DOHH2 (cell line): ENCODE measurements around the gene SHE.
"Not testable (repeated sequence)": the region's sequence is repeated elsewhere in the genome, so short reads cannot be mapped to it uniquely, and the experiment has no call there.

Experiments
- H3F3A ChIP-seq: fragments of 200-600 bp; sonication (generic), shearing (Covaris generic); 2 replicates; pipeline ENCODE4 v1.6.0; 2016; ENCODE audit warnings: antibody characterized with exemption, mild to moderate bottlenecking; ENCODE audit not compliant: control insufficient read depth, insufficient read depth
- H3K27ac ChIP-seq: fragments of 200-600 bp; sonication (generic); 2 replicates; pipeline ENCODE4 v1.5.1; 2014; ENCODE audit warnings: low read depth, mild to moderate bottlenecking, low read length, moderate library complexity
- H3K27me3 ChIP-seq: fragments of 200-600 bp; sonication (generic); 2 replicates; pipeline ENCODE4 v1.6.1; 2014; ENCODE audit warnings: mild to moderate bottlenecking, low read length, mixed read lengths; ENCODE audit not compliant: control insufficient read depth
- H3K36me3 ChIP-seq: fragments of 200-600 bp; sonication (generic); 2 replicates; pipeline ENCODE4 v1.6.1; 2014; ENCODE audit warnings: mild to moderate bottlenecking, low read length, moderate library complexity, mixed read lengths; ENCODE audit not compliant: control insufficient read depth
- H3K4me1 ChIP-seq: fragments of 200-600 bp; sonication (generic); 2 replicates; pipeline ENCODE4 v1.6.1; 2014; ENCODE audit warnings: mild to moderate bottlenecking, low read length, mixed read lengths; ENCODE audit not compliant: control insufficient read depth
- H3K4me2 ChIP-seq: fragments of 200-600 bp; sonication (generic); 2 replicates; pipeline ENCODE4 v1.6.0; 2014; ENCODE audit warnings: mild to moderate bottlenecking, low read length, moderate library complexity
- H3K4me3 ChIP-seq: fragments of 200-600 bp; sonication (generic); 2 replicates; pipeline ENCODE4 v1.5.1; 2014; ENCODE audit warnings: mild to moderate bottlenecking, low read length, mixed read lengths
- H3K79me2 ChIP-seq: fragments of 200-600 bp; sonication (generic); 2 replicates; pipeline ENCODE4 v1.6.1; 2014; ENCODE audit warnings: mild to moderate bottlenecking, low read length, mixed read lengths; ENCODE audit not compliant: control insufficient read depth
- H3K9me2 ChIP-seq: fragments of 200-600 bp; sonication (generic); replicated peaks from 2 replicates; pipeline ENCODE4 v1.6.1; 2014; ENCODE audit warnings: mild to moderate bottlenecking, low read length, mixed read lengths; ENCODE audit not compliant: control insufficient read depth
- H3K9me3 ChIP-seq: fragments of 200-600 bp; sonication (generic); 2 replicates; pipeline ENCODE4 v1.6.1; 2014; ENCODE audit warnings: antibody characterized with exemption, low read length, mixed read lengths; ENCODE audit not compliant: control insufficient read depth, insufficient read depth
- H4K20me1 ChIP-seq: fragments of 200-600 bp; sonication (generic); 2 replicates; pipeline ENCODE4 v1.6.0; 2014; ENCODE audit warnings: low read depth, mild to moderate bottlenecking, antibody characterized with exemption, low read length, moderate library complexity; ENCODE audit not compliant: control insufficient read depth, insufficient read depth
- CTCF ChIP-seq: fragments of 200-600 bp; sonication (generic); IDR thresholded peaks from one replicate; pipeline ENCODE4 v1.5.1; 2014; ENCODE audit warnings: antibody characterized with exemption, mild to moderate bottlenecking, low read depth, low read length; ENCODE audit not compliant: poor library complexity, severe bottlenecking
- EZH2phosphoT487 ChIP-seq: fragments of 200-600 bp; sonication (generic); IDR thresholded peaks from 2 replicates; pipeline ENCODE4 v1.6.1; 2017; ENCODE audit warnings: borderline replicate concordance, mild to moderate bottlenecking, antibody characterized with exemption, low read length, moderate library complexity, mixed read lengths

SHE gene

GRCh38 chr1:154489695-154490274 is 12.4 kb downstream of the SHE start:
- H3K27ac ChIP-seq = no peak overlapping the region
- H3K4me3 ChIP-seq = no peak overlapping the region
- peaks cover 47% of the 10 kb centered on the region for H3K4me1 ChIP-seq
- no peaks in the 10 kb centered on the region for H3K79me2 ChIP-seq
- no peaks in the 10 kb centered on the region for H3K9me2 ChIP-seq
- TF ChIP-seq EZH2phosphoT487 (no peak), CTCF (no peak)
- H3F3A ChIP-seq = 0 out of 2 replicates have a peak, but pooled peaks cover 2% of the 10 kb centered on the region
- no peaks in the 10 kb centered on the region for H3K9me3 ChIP-seq
- H3K4me2 ChIP-seq = no peak overlapping the region
- H3K36me3 ChIP-seq = no peaks in the 10 kb centered on the region
- no peaks in the 10 kb centered on the region for H4K20me1 ChIP-seq
- H3K27me3 ChIP-seq = no peaks in the 10 kb centered on the region

- Histone ChIP-seq H3K4me3 (no peak overlapping the region), H3K27ac (no peak overlapping the region), H3F3A (0 out of 2 replicates have a peak, but pooled peaks cover 2% of the 10 kb centered on the region), H3K27me3 (no peaks in the 10 kb centered on the region), H3K9me2 (no peaks in the 10 kb centered on the region), H3K4me2 (no peak overlapping the region), H3K79me2 (no peaks in the 10 kb centered on the region), H3K4me1 (peaks cover 38% of the 10 kb centered on the region), H4K20me1 (no peaks in the 10 kb centered on the region), H3K36me3 (no peaks in the 10 kb centered on the region), H3K9me3 (no peaks in the 10 kb centered on the region)
- TF ChIP-seq CTCF = no peak
- TF ChIP-seq EZH2phosphoT487 = no peak
Measured at GRCh38 chr1:154488922-154489321, 13.3 kb downstream of the SHE start.

- not testable (repeated sequence) for H3K27ac ChIP-seq, H3K9me2 ChIP-seq, H3K79me2 ChIP-seq, H3K4me2 ChIP-seq, H3K4me3 ChIP-seq, H3K9me3 ChIP-seq, H4K20me1 ChIP-seq, H3K36me3 ChIP-seq, H3K27me3 ChIP-seq, H3F3A ChIP-seq
- H3K4me1 ChIP-seq = peaks cover 17% of the 10 kb centered on the region
Measured at GRCh38 chr1:154486756-154487155, 15.5 kb downstream of the SHE start.

GRCh38 chr1:154485910-154486496 is 16.2 kb downstream of the SHE start:
- Histone ChIP-seq H3K79me2 (no peaks in the 10 kb centered on the region), H3K4me3 (no peak overlapping the region), H3K9me2 (no peaks in the 10 kb centered on the region), H3F3A (peaks cover 2% of the 10 kb centered on the region; the same call in 1 of the 2 replicates), H4K20me1 (no peaks in the 10 kb centered on the region), H3K4me2 (no peak overlapping the region), H3K36me3 (no peaks in the 10 kb centered on the region), H3K9me3 (no peaks in the 10 kb centered on the region), H3K4me1 (peaks cover 9% of the 10 kb centered on the region), H3K27me3 (no peaks in the 10 kb centered on the region), H3K27ac (no peak overlapping the region)
- no peak for TF ChIP-seq CTCF
- no peak for TF ChIP-seq EZH2phosphoT487
